GM13976 (cell line): Measurements from ENCODE around the gene TREX2.

Source experiments
- DNase-seq: peaks from one replicate; pipeline ENCODE4 v3.0.0; 2012; ENCODE audit warnings: low spot score
- in situ Hi-C: fragments of 300-500 bp; cut with MboI; formaldehyde crosslinking; loops from one replicate; pipeline ENCODE4 v1.12.0; 2022; ENCODE audit warnings: low sequenced_read_pairs, mixed read lengths, inconsistent platforms; ENCODE audit not compliant: unreplicated experiment
- TF ChIP-seq, protein P1 (sequence below): IDR thresholded peaks from 2 replicates; pipeline ENCODE4 v1.5.1; 2012; ENCODE audit warnings: borderline replicate concordance, mild to moderate bottlenecking; ENCODE audit not compliant: insufficient read depth; ENCODE audit errors: extremely low read depth, missing control alignments, control extremely low read depth

TREX2 gene, protein sequence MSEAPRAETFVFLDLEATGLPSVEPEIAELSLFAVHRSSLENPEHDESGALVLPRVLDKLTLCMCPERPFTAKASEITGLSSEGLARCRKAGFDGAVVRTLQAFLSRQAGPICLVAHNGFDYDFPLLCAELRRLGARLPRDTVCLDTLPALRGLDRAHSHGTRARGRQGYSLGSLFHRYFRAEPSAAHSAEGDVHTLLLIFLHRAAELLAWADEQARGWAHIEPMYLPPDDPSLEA

DNA sequence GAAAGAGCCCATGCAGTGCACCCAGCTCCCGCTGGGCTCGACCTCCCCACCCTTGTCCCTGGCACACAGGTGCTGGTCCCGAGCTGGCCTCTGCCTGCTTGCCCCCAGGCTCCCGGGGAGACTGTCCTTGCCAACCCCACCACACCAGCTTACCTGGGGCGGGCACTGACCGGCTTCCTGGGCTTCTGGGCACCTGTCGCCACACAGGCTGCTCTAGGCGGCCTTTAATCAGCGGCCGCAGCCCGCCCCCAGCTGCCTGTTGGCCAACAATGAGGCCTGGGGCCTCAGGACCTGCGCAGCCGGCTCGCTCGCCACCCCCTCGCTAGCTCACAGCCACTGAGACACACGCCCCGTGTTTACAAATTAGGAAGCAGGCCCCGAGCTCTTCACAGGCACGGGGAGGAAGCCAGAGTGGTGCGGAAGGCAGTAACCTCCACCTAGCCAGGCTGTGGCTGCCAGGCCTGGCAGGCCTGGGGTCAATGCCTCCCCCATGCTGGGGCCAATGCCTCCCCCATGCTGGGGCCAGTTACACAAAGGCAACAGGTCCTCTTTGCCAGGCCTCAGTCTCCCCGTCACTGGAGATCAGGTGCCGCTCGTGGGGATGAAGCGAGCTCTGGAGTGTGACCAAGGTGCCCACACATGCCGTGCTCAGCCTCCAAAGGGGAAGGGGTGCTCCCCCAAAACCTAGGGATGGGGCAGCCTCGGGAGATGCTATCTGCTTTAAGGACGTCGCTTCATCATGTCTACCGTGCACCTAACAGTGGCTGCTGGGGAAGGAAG is at the start of gene TREX2:
TREX2 (minus strand) TSS at position 201 of the 780 bp plus-strand sequence. CDS start 626 bp downstream, outside the sequence.
- no peak for DNase-seq
- in situ Hi-C loops = no loop called here
- TF ChIP-seq, protein P1, sequence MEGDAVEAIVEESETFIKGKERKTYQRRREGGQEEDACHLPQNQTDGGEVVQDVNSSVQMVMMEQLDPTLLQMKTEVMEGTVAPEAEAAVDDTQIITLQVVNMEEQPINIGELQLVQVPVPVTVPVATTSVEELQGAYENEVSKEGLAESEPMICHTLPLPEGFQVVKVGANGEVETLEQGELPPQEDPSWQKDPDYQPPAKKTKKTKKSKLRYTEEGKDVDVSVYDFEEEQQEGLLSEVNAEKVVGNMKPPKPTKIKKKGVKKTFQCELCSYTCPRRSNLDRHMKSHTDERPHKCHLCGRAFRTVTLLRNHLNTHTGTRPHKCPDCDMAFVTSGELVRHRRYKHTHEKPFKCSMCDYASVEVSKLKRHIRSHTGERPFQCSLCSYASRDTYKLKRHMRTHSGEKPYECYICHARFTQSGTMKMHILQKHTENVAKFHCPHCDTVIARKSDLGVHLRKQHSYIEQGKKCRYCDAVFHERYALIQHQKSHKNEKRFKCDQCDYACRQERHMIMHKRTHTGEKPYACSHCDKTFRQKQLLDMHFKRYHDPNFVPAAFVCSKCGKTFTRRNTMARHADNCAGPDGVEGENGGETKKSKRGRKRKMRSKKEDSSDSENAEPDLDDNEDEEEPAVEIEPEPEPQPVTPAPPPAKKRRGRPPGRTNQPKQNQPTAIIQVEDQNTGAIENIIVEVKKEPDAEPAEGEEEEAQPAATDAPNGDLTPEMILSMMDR = no peak

DNA sequence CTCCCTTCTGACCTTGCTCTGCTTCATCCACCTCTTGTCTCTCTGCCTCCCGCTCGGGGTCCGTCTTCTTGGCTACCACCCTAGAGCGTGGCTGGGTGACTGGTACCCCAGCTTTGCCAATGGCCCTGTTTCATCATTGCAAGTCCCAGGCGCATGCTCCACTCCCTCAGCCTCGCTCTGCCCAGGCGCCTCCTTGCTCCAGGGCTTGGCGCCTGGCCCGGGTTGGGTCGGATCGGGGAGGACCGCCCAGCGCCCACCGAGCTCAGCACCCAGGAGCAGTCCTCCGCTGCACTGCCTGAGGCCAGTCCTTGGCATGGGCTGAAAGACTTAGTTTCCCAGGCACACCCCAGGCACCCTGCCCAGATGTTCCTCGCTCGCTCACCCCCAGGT is 49.5 kb upstream of the TREX2 start:
- in situ Hi-C loops = no loop called here
- DNase-seq = no peak
- TF ChIP-seq, protein P1 = no peak

DNA sequence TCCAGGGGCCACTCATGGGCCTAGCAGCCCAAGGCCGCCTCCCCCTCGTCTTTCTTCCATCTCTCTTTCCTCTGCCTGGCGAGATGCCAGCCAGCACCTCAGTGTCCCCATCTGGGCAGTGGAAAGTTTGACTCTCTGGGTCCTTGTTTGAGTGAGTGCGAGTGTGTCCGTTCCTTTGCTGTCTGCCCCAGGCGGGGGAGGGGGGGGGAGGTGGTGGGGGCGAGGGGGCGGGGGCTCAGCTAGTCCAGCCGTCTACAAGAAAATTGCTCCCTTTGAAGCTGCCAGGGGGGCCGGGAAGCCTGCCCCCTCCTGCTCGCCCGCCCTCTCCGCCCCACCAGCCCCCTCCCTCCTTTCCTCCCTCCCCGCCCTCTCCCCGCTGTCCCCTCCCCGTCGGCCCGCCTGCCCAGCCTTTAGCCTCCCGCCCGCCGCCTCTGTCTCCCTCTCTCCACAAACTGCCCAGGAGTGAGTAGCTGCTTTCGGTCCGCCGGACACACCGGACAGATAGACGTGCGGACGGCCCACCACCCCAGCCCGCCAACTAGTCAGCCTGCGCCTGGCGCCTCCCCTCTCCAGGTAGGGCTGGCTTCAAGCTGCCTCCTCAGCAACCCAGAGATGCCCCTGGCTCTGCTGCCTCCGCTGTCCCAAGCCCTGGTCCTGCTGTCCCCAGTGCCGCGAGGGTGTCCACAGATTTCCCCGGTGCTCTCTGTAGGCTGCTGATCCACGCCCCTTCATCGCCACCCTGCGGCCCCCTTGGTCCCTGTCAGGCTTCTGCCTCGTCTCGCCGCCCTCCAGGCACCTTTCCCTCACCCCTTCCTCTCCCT is 48.9 kb upstream of the TREX2 start, which contains the start of gene BGN:
BGN (plus strand) TSS at position 440 of the 821 bp plus-strand sequence. CDS start 9,652 bp downstream, outside the sequence.
- in situ Hi-C loops = no loop called here
- TF ChIP-seq, protein P1 = no peak
- DNase-seq = no peak

DNA sequence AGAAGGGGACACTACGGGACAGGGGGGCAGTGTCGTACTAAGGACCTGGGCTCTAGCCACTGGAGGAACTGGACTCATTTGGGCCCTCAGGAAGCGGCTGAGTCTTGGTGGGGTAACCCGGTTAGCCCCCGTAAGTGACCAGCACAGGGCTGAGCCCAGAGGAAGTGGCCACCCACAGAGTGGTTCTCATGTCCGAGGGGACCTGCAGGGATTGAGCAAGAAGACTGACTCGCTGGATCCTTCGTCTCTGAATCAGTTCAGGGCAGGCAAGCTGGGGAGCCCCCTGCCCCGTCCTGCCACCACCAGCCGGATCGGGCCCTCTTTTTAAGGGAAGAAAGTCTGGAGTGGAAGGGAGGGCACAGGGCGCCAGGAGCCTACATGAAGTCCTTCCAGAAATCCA is 48.2 kb upstream of the TREX2 start:
- in situ Hi-C loops = no loop called here
- no peak for DNase-seq

DNA sequence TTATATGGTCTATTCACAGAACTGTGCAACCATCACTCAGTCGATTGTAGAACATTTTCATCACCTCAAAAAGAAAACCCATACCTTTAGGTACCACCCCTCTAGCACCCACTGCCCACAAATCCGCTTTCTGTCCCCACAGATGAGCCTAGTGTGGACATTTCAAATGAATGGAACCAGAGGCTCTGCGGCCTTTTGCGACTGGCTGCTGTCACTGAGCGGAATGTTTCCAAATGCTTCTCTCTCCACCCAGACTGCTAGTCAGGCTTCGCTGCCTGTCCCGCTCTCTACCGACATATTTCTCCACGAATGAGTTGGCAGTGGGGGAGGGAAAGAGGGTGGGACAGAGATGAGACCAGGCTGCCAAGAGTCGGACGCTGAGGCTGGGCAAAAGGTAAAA is 47.2 kb upstream of the TREX2 start:
- DNase-seq = no peak
- in situ Hi-C loops = no loop called here
- TF ChIP-seq, protein P1 = no peak

More for the DNA sequence above, 48.2 kb upstream of the TREX2 start:
- TF ChIP-seq, protein P1 = no peak

DNA sequence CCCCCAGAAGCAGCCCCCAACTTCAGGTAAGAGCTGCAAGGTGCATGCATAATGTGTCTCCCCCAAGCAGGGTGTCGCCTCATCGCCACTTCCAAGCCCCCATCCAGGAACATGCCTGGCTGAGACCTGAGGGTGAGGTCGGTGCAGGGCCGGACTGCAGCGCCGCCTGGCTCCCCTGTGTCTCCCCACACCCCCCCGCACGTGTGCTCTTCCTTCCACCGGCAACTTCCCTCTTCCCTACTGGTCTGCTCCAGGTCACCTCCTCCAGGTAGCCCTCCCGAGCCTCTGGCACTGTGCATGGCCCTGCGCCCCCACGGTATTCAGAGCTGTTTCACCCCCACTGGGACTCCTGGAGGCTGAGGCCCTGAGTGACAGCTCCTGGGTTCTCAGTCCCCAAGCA is 46.7 kb upstream of the TREX2 start:
- TF ChIP-seq, protein P1 = no peak
- in situ Hi-C loops = no loop called here
- no peak for DNase-seq
